NCI-H146 (cell line): ENCODE measurements around the gene DDX56.
"Not testable (repeated sequence)": the region's sequence is repeated elsewhere in the genome, so short reads cannot be mapped to it uniquely, and the experiment has no call there.

Experiments used
- DNase-seq: peaks from one replicate; lab custom pipeline; 2025; lab: John Stamatoyannopoulos, UW

Gene DDX56

GRCh38 chr7:44562622-44562962 is 11.1 kb downstream of the DDX56 start:
- not testable (repeated sequence) for DNase-seq

DNA sequence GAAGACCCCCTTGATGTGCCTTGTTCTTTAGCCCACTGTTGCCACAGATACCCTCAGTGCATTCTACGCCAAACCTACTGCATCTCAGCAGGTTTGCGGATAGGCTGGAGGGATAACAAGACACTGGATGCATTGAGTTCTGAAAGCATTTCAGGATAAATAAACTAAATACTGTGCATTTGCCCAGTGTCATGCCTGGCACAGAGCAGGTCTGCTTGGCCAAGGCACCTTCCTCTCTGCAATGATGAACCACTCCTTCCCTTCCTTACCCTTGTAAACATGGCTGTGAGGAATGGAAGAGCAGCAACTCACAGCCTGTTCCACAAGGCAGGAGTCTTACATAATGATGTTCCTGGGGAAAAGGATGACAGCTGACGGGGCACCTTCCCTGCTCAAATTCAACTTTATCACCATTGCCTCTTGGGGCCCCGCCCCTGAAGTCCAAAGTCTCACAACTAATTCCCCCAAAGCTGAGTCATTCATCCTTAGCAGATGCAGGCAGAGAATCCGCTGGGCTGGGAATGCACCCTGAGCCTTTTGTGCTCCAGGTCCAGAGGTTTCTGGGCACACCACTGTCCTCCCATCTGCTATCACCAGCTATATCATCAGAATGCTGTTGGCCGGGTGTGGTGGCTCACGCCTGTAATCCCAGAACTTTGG is 11.6 kb downstream of the DDX56 start:
- DNase-seq, result no peak

GRCh38 chr7:44561481-44561880 is 12.2 kb downstream of the DDX56 start:
- no peak for DNase-seq

GRCh38 chr7:44559485-44559884 is 14.2 kb downstream of the DDX56 start:
- DNase-seq, result no peak

DNA sequence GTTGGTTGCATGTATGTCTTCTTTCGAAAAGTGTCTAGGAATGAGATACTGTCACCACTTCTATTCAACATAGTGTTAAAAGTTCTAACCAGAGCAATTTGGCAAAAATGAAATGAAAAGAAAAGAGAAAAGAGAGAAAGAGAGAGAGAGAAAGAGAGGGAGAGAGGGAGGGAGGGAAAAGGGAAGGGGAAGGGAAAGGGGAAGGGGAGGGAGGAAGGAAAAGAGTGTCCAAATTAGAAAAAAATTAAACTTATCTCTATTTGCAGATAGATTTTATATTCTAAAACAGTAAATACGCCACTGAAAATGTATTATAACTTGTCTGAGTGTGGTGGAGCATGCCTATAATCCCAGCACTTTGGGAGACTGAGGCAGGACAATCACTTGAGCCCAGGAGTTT is 16.2 kb downstream of the DDX56 start:
- no peak for DNase-seq

- no peak for DNase-seq
Measured at GRCh38 chr7:44555350-44555749, 18.4 kb downstream of the DDX56 start.

- DNase-seq, result not testable (repeated sequence)
Measured at GRCh38 chr7:44552473-44553005, 21.2 kb downstream of the DDX56 start.

DNA sequence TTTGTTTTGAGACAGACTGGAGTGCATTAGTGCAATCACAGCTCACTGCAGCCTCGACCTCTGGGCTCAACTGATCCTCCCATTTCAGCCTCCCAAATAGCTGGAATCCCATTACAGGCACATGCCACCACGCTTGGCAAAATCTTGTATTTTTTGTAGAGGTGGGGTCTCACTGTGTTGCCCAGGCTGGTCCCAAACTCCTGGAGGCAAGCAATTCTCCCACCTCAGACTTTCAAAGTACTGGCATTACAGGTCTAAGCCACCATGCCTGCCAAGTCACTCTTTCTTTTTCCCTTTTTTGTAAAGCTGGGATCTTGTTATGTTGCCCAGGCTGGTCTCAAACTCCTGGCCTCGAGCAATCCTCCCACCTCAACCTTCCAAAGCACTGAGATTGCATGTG is 24.3 kb downstream of the DDX56 start:
- no peak for DNase-seq

- DNase-seq, result no peak
Measured at GRCh38 chr7:44548893-44549292, 24.8 kb downstream of the DDX56 start.

GRCh38 chr7:44547536-44548231 is 26.0 kb downstream of the DDX56 start:
- no peak for DNase-seq

GRCh38 chr7:44541876-44542610 is 31.7 kb downstream of the DDX56 start:
- DNase-seq, result no peak

GRCh38 chr7:44541028-44541869 is 32.5 kb downstream of the DDX56 start, which contains the start of gene NPC1L1:
Gene NPC1L1 (minus strand): TSS chr7:44541330. CDS start chr7:44541259, 71 bp downstream.
- DNase-seq, result no peak

GRCh38 chr7:44540592-44541027 is 33.1 kb downstream of the DDX56 start:
- DNase-seq, result no peak

DNA sequence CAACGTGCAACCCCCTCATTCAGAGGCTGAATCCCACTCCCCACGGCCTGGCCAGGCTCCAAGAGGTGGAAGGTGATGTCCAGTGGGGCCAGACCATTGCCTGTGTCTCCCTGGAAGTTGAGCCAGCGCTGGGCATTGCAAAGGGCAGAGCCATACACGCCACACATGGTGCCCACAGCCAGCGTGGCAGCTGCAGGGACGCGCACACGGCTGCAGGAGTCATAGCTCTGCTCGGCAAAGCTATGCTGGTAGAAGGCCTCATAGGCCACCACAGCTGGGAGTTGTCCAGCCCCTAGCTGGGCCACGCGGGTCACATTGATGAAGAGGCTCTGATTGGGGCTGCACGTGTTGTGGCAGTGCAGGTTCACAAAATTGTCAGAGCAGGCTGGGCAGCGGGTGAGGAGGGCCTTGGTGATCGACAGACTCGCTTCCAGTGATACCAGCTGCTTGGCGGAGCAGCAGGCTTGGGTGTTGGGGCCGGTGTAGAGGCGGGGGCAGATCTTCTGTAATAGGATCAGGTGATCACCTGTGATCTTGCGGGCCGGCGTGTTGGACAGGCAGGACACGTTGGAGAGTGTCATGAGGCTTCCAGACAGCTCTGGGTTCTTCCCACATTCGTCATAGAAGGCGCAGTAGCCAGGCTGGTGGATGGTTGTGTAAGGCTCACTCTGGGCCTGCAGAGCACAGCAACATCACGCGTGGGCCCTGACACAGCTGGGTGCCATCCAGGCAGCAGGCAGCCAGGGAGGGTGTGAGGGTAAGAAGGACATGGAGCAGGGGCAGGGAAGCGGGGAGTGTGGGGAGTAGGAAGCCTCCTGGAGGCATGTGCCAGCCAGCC is 33.8 kb downstream of the DDX56 start:
- DNase-seq, result no peak

DNA sequence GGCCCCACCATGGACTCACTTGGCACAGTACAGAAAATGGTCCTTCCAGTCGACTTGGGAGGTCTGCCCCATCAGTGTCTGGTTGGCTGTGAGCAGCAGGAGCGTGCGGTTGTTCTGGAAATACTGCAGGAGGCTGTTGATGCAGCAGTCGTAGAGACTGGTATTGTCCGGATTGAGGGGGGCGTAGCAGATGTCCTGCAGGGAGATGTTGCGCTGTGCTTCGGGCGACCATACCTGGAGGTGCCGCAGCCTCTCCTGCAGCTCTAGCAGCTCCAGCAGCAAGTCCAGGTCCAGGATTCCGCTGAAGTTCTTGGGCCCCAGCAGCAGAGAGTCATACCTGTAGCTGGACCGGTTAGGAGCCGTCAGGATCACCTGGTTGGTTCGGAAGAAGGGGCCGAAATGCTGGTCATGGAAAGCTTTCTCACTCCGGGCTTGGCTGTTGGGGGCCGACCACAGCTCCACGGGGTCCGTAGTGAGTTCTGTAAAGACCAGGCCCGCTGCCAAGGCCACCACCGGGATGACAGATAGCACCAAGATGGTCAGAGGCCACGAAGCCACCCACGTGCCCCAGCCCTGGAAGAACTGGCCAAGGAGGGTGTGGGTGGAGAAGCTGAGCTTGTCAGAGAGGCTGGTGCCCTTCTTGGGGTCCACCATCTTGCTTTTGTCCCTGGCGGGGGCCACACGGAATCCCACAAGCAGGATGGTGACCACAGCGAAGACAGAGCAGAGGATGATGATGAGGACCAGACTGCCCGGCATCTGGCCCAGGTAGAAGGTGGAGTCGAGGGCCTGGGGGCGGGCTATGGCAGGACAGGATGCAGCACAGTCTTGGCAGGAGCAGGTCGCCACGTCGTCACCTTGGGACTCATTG is 34.7 kb downstream of the DDX56 start:
- no peak for DNase-seq

GRCh38 chr7:44538093-44538797 is 35.5 kb downstream of the DDX56 start:
- no peak for DNase-seq

DNA sequence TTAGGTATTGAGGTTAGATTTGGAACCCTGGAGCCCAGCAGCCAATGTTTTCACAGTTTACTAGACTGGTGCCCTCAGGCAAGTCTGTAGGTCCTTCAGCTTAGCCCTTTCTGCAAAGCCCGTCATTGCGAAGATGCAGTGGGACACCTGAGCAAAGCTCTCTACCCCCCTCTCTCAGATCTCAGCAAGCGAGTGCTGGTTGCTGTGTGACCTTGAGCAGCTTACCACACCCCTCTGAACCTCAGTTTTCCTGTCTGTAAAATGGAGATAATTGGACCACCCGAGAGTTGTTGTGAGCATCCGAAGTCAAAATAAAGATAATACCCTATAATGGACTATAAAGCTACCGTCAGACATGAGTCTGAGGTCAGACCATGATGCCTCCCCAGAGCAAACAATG is 36.3 kb downstream of the DDX56 start:
- DNase-seq, result no peak

DNA sequence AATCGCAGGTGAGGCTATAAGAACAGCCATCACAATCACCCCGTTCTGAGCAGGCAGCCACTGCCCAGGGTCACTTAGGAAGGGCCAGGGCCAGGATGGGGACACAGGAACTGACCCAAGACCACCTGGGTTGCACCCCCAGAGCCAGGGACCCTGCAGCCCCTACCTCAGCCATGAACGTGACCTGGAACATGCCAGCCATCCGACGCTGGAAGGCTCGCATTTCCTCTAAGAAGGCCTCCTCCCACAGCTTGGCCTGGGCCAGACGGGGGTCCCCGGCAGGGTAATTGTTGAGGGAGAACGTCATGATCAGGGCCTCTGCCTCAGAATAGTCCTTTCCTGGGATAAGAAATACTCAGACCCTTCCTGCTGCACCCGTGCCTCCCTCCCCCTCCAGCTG is 37.6 kb downstream of the DDX56 start:
- no peak for DNase-seq

- DNase-seq, result no peak
Measured at GRCh38 chr7:44535348-44536064, 38.2 kb downstream of the DDX56 start.
